Amniotic epithelial cell (primary cell): ENCODE measurements around the gene CHCHD6.
A peak's percentile ranks its signal among the peaks of the same experiment; 100 is the strongest.

Experiments
- DNase-seq: peaks from one replicate; pipeline ENCODE4 v3.0.0-alpha.2; 2010; ENCODE audit warnings: low read depth

CHCHD6 gene

DNA sequence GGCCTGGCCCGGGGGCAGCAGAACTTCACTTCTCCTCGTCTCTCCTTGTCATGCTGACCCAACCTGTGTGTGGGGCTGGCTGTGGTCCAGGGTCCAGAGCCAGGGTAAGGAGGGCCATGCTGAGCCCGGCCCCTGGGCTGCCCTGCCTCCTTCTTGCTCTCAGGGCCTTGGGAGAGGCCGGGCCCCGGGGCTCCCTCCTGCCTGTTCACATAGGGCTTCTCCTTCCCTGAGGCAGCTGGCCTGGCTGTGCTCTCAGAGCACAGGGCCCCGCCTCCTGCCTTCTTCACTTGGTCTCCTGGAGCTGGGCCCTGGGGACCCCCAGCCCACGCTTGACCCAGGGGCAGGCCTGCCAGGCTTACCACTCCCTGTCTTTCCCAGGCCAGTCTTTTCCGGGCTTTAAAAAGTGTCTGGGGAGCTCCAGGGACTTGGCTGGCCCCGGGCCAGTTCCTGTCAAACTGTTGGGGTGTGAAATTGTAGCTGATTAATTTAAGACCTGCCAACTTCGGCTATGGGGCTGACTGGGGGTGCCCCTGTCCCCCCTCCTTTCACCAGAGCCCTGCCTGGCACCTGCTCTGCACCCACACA, 290.7 kb downstream of the CHCHD6 start:
- no peak for DNase-seq

DNA sequence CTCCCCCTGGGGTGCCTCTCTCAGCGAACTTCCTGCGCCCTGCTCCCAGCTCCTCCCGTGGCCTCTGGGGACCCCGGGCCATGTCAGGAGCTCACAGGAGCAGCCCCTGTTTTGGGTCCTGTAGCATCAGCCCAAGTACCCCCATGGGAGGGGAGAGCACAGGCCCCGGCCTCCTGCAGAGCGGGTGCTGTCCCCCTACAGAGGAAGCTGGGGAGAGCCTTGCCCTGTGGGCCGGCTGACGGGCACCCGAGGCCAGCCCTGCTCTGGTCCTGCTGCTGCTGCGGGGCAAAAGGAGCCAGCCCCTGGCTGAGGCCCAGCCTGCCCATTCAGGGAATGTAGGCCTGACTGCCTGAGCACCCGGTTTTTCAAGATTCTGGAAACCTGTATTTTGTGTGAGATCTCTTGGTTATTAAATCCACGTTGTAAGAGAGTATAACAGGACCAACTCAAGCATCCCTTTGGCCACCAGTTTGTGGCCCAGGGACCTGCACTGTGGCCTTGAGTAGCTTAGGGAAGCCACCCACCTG, 291.3 kb downstream of the CHCHD6 start:
- DNase-seq, result no peak

DNA sequence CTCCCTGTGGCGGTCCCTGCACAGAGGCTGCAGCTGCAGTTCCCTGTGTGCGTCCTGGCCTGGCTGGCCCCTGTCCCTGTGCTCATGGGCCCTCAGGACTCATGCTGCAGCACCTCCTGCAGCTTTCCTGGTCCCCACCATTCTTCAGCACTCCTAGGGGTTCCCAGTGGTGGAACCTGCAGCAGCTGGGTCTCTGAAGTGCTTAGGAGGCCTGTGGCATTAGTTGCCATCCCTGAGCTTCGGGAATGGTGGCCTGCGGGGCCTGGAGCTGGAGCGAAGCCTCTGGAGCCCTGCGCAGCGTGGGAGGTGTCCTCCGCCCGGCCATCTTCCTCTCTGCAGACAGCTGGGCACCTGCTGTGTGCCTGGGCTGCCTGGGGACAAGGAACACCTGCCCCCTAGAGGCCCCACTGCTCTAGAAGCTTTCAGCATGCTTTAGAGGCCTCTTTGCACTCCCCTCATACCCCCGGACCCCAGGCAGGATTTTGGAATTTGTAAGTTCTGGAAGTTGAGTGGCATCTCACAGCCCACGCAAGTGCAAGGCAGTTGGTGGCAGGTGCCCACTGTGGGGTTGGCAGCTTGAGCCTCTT, 292.0 kb downstream of the CHCHD6 start:
- DNase-seq, result no peak

DNA sequence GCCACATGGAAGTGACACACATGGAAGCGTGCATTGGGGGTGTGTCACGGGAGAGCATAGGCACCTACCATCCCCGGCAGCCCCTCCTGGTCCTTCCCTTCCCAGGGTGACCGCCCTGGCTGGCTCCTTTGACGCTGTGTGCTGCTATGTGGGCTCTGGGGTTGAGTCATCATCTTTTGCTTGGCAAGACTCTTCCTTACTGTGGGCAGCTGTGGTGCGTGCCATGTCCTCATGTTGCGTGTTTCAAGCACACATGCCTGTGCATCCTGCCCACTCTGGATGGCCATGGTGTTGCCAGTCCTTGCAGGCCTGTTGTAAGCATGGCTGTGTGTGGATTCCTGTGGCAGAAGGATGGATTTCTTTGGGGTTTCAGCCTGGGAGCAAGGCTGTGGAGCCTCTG, 292.9 kb downstream of the CHCHD6 start:
- no peak for DNase-seq

DNA sequence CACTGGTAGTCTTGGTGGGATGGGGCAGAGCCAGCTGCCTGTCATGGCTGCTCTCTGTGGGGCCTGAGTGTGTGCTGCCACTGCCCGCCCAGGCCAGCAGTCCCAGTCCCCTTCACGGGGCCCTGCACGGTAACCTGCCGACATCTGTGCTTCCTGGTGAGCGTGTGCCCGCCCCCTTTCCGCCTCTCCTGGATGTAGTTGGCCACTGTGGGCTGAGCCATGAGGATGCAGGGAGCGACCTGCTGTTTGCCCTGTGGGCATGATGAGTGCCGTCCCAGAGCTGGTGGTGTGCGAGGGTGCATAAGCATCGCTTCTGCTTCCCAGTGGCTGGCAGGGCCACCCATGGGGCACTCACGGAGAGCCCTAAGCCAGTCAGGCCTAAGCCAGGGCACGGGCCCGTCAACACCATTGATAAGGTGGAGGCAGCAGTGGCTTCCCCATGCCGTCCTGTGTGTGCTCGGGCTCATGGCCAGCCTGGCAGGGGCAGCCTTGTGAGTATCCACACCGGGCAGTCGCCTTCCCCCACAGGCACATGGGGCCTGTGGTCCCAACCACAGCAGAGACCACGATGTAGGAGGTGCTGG, 293.5 kb downstream of the CHCHD6 start:
- no peak for DNase-seq

DNA sequence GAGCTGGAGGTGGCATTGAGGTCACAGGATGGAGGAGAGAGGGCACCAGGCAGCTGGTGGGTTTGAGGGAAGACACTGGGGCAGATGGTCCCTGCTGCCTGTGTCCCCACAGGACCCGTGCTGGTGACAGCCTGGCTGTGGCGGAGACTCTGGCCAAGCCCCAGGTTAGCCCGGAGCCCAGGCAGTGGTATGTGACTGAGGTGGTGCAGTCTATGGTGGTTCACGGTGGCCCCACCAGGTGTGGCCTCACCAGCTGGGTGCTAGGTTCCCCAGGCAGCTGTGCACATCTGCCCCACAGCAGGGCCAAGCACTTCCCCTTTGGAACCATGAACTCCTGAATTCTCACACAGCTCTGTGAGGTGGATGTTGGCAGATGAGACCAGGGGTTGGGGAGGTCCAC, 294.3 kb downstream of the CHCHD6 start:
- no peak for DNase-seq

DNA sequence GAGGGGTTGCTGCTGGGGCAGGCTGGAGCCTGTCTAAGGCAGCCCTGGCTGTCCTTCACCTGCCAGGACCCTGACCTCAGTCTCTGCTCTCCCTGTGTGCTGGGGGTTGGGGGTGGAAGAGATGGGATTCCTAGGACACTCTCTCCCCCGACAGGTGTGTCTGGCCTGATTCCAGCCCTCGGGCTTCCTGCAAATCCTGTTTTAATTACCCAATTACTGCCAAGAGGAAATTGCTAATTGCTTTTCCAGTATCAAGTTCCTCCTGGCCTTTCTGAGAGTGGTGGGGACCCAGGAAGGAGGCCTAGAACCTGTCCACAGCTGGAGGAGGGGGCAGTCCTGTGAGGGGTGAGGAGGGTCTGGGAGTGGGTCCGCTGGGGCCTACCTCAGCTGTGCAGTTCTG, 294.7 kb downstream of the CHCHD6 start:
- DNase-seq, result no peak

DNA sequence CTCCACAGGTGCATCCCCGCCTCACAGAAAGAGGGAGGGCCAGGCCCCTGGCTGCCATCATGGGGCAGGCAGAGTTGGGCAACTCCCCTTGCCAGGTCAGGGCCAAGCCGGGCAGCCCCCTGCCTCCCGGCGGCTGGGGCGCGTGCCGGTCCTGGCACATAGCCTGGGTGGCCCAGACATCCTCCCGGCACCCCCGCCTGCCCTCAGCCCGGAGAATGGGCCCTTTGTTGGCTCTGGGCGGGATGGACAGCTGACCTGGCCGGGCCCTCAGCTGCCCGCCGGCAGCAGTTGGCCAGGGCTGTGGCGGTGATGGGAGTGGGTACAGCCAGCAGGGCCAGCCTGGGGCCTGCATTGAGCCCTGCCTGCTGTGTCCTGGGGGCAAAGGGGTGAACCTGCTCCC, 295.3 kb downstream of the CHCHD6 start:
- no peak for DNase-seq

DNA sequence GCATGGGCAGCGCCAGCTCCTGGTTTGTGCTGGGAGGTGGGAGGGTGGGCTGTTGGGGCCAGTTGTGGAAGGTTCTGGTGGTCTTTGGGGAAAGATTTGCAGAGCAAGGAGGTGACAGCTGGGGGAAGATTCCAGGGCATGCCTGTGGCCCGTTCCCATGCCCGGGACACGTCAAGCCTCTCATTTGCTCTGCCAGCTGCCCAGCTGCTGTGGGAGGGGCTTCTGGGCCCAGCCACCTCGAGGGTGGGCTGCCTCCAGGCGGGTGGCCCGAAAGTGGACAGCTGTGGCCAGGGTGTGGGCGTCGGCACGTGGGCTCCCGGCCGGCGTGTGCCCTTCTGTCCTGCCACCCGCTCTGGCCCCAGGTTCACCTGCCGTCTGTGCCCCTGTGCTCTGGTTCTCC, 296.1 kb downstream of the CHCHD6 start:
- DNase-seq, result no peak

DNA sequence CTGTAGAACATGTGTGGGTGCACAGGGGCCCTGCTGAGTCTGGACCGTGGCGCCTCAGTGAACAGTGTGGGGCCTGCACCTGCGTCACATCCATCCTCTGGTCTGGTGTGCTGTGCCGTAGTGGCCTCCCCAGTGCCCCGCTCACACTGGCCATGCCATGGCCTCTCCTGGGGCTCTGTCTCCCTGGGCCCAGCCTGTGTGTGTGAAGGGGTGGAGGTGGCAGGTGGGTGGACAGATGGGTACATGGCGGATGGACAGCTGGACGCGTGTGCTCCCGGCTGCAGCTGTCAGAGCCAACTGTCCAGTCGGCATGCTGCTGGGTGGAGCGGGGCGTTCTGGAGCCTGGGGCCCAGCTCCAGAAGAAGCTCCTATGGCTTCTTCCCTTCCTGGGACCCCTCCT, 296.7 kb downstream of the CHCHD6 start:
- DNase-seq, result no peak

DNA sequence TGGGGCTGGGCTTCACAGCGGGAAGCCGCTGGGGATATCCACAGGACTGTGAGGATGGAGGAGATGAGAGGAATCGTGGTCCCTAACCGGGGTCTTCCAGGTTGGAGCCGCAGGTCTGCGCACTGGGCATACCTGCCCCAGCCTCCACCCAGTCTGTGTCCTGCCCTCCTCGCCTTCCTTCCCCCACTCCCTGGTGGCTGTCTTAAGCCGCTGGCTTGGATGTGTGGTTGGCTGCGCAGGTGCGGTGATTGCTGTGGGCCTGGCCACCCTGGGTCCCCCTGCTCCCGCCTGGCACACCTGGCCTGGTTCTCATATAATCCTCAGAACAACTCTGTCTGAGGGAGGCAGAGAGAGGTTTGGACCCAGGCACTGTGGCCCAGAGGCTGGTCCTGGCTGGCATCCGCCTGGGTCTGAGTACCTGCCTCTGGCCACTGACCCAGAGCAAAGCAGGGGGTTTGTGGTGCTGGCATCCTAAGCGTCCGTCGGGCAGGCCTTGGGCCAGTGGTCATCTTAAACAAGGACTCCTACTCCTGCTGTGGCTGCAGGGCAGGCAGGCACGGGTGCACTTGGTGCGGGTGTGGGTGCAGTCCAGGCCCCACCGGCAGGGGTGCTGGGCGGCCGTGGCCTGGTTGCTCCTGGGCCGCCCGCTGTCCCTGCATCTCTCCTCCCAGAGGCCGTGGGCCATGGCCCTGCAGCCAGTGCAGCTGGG, 297.6 kb downstream of the CHCHD6 start:
- DNase-seq, result no peak

DNA sequence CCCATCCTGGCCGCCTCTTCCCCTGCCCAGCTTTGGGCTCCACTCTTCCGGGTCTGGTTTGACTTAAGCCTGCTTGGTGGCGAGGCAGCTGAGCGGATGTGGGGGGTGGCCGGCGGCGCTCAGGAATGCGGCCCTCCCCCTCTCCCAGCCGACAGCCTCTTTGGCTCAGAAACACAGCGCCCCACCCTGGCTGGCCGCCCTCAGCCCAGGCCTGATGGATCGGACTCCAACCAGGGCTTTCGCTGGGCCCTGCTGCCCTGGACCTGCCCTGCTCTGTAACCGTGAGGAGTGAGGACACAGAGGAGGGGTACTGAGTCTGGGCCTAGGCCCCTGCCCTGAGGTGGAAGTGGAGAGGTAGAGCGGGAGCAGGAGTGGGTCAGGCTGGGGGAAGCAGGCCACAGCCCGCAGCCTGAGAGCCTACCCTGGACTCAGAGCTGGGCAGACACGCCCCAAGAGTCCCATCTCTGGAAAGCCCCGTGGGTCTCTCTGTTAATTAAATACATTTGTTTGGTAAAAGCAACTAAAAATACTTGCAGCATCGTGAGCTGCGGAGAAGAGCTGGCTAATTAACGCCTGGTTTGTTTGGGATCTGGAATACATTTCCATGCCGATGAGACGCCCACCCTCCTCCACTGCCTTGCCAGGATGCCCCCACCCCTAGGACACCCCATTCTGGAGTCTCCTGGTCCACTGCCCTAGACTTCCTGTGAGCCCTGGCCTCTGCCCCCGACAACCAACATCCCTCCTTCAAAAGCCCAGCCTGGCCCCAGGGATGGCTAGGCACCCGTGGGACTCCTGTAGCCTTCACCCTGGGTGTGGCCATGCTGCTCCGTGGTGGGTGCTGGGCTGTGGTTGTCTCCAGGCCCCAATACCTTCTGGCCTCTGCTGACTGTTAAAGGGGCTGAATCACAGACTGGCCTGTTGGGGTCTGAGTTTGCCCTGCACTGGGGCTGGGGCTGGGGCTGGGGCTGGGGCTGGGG, 298.4 kb downstream of the CHCHD6 start:
- DNase-seq, result peak; percentile 82

DNA sequence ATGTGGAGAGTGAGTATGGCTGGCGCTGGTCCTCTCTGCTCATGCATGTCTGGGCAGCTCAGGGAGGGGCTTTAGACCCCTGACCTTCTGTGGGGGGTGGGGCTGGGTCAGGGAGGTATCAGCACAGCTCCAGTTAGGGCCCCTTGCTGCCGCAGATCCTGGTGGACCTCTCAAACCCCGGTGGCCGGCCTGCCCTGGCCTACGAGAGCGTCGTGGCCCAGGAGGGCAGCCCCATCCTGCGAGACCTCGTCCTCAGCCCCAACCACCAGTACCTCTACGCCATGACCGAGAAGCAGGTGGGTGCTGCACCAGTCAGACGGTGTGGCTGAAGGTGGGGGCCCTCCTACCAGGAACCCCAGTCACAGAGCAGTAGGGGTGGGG, 299.1 kb downstream of the CHCHD6 start:
- DNase-seq, result no peak

DNA sequence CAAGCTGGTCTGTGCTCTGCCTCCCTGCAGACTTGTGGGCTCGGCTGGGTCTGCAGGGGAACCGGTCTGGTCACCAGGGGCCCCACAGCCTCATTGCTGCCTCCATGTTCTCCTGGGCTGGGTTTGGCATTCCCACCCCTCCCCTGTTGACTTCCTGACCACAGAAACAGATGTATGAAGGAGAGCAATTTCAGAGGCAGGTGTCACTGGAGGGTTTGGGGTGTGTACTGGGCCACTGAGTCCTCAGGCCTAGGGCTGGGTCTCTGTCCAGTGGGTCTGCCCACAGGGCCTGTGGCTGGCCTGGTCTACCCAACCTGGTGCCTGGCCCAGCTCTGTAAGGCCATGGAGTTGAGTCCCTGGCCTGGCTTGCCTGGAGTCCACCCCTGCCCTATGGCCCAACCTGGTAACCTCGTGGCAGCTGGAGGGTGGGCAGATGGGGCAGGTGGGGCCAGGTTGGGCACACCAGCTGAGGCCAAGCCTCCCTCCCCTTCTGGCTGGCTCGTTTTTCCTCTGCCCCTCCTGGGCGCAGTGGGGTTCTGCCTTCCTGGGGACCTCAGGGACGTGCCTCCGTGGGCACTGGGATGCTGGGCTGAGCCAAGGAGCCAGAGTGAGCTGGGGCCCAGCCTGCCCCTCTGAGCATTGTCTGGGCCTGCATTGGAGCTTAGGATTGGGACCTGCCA, 299.7 kb downstream of the CHCHD6 start:
- DNase-seq, result no peak

DNA sequence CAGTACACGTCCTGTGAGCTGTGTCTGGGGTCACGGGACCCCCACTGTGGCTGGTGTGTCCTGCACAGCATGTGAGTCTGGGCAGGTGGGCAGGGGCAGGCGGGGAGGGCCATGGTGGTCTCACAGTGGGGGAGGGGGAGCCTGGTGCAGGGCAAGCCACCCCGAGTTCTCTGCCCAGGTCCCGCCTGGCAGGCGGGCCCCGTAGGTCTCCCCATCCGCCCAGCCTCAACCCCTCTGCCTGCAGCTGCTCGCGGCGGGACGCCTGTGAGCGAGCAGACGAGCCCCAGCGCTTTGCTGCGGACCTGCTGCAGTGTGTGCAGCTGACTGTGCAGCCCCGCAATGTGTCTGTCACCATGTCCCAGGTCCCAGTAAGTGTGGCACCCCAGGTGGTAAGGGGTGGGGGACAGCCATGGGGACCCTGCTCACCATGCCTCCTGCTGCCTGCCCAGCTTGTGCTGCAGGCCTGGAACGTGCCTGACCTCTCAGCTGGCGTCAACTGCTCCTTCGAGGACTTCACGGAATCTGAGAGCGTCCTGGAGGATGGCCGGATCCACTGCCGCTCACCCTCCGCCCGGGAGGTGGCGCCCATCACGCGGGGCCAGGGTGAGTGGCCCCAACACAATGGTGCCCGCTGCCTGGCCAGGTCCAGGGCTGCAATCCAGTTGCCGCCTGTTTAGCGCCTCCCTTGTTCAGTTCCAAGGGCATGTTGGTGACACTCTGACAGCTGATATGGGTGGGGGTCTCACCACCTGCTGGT, 300.8 kb downstream of the CHCHD6 start:
- DNase-seq, result no peak

DNA sequence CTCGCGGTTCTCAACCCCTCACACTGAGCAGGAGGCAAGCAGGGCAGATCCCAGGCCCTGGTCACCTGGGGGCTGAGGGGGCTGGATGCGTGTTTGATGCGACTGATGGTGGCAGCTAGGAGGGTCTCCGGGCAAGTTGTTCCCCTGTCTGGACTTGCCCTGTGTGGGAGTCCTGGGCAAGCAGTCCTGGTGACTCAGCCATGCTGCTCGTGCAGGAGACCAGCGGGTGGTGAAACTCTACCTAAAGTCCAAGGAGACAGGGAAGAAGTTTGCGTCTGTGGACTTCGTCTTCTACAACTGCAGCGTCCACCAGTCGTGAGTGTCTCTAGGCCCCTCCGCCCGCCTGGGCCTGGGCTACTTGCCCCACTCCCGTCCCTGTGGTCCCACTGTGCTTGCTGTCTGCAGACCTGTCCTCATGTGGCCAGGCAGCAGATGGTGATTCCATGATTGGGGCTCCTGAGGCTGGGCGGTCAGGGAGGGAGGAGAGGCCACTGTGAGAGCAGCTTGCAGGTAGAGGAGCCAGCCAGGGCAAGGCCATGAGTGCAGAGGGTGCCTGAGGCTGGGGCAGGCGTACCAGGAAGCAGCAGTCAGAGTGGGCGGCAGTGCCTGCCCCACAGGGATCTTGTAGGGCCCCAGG, 301.9 kb downstream of the CHCHD6 start:
- peak; percentile 50 for DNase-seq

DNA sequence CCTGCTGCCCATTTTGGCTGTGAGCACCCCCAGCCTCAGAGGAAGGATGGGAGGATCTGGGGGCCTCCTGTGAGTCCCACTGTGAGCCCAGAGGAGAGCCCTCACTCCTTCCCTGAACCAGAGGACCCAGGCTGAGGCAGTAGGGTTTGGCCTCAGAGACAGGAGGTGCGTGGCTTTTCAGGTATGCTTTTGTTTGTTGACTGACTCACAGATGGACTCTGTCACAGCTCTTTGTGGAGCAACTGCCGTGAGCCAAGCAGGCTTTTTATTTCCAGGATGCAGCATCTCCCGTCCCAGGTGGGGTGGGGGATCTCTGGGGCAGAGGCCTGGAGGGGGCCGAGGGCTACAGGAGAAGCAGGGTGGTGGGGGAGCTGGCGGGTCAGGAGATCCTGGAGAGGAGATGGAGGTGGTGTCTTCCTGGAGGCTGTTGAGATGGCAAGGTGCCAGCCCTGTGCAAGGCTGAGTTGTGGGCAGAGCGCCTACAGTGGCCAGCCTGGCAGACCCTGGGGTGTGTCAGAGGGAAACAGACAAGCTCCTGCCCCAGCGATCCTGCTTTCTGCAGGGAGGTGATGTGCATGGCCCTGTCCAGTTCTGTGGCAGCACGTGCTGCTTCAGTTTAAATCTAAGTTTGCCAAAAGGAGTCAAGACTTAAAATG, 302.9 kb downstream of the CHCHD6 start:
- no peak for DNase-seq

DNA sequence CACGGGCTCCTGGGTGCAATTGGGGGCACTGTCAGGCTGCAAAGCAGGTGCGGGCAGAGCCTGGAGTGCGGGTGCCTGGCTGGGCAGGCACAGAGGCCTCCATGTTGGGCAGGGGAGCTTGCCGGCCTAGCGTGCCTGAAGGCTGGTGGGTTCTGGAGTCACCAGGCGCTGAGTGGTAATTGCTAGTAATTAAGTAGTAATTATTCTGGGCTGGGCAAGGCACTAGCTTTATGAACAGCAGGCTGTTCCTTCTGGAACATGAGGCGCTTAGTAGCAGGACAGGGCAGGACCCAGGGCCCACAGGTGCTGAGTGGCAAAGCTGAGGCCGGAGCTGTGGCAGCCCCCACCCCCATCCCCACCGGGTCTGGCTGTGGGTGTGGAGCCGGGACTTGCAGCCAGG, 304.2 kb downstream of the CHCHD6 start:
- DNase-seq, result no peak

DNA sequence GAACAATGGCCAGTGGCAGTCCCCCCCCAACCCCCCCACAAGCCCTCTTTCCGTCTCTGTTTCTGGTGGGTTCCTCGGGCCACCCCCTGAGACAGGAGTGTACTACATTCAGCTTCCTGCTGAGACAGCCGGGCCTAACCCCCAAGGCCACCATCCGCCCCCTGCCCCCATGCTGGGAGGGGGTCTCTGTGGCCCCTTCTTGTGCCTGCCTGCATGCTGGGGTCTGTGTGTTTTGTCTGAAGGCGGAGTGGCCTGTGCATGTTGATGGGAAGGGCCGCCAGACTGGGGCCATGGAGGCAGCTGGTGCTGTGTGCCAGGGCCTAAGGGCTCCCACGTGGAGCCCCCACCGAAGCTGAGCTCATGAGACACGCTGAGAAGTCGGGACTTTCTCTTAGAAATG, 305.5 kb downstream of the CHCHD6 start:
- DNase-seq, result no peak
